ENCODE data around the gene CHPT1. TPM values are rescaled to one million over a fixed set of nuclear protein-coding genes. Genes with fewer than 3 reads are reported as not detected.

The CHPT1 gene
- polyA plus RNA-seq, 1 donor from 2014 or later: 20.5 TPM

GRCh38 chr12:101737476-101737875 is 40.0 kb downstream of the CHPT1 start:
- no peak overlapping the region for H3K9ac ChIP-seq (ENCODE audit: low read length)
- no peaks in the 10 kb centered on the region for H3K79me2 ChIP-seq (replicated peaks; ENCODE audit: insufficient read depth, low read length)
- H2AFZ ChIP-seq (ENCODE audit: low read depth, low read length): no peak overlapping the region

GRCh38 chr12:101738920-101739665 is 41.7 kb downstream of the CHPT1 start, which contains the start of gene SYCP3:
Gene SYCP3 (minus strand): TSS chr12:101739462. CDS start chr12:101737935, 1,527 bp downstream.
- peaks cover 5% of the 10 kb centered on the region for H3K36me3 ChIP-seq (ENCODE audit: insufficient read depth, low read length)
- no peaks in the 10 kb centered on the region for H4K20me1 ChIP-seq (ENCODE audit: insufficient read depth)
- no peaks in the 10 kb centered on the region for H3F3A ChIP-seq (ENCODE audit: insufficient read depth, low read length, poor library complexity, severe bottlenecking)
- no peak within 1 kb of the TSS for H2AFZ ChIP-seq (ENCODE audit: low read depth, low read length)
- H3K9me3 ChIP-seq (ENCODE audit: low read length): no peaks in the 10 kb centered on the region
- no peak within 1 kb of the TSS for H3K4me2 ChIP-seq (ENCODE audit: low read length)
- H3K4me3 ChIP-seq (ENCODE audit: low read length): no peak within 1 kb of the TSS
- H3K9me2 ChIP-seq (ENCODE audit: insufficient read depth, low read length): no peaks in the 10 kb centered on the region
- H3K79me2 ChIP-seq (replicated peaks; ENCODE audit: insufficient read depth, low read length): no peaks in the 10 kb centered on the region
- no peak within 1 kb of the TSS for H3K27ac ChIP-seq (ENCODE audit: low read length)
- no peaks in the 10 kb centered on the region for H3K27me3 ChIP-seq (ENCODE audit: insufficient read depth, low read depth, low read length)
- TF ChIP-seq RAD21 (conservative IDR thresholded peaks at IDR 0.05) (no peak), MXI1 (conservative IDR thresholded peaks at IDR 0.05; ENCODE audit: poor library complexity, severe bottlenecking) (no peak), REST (IDR thresholded peaks at IDR 0.05; ENCODE audit: borderline replicate concordance) (no peak), EP300 (conservative IDR thresholded peaks at IDR 0.05; ENCODE audit: poor library complexity, severe bottlenecking) (no peak), EZH2 (IDR thresholded peaks at IDR 0.05; ENCODE audit: borderline replicate concordance, insufficient read depth, low read length, poor library complexity, severe bottlenecking) (no peak), SMC3 (conservative IDR thresholded peaks at IDR 0.05; ENCODE audit: poor library complexity) (no peak), TAF1 (IDR thresholded peaks at IDR 0.05; ENCODE audit: low read depth) (no peak)
- H3K9ac ChIP-seq (ENCODE audit: low read length): no peak within 1 kb of the TSS

More at GRCh38 chr12:101737476-101737875, 40.0 kb downstream of the CHPT1 start:
- no peaks in the 10 kb centered on the region for H3K9me3 ChIP-seq (ENCODE audit: low read length)
- no peaks in the 10 kb centered on the region for H4K20me1 ChIP-seq (ENCODE audit: insufficient read depth)
- no peak overlapping the region for H3K4me3 ChIP-seq (ENCODE audit: low read length)
- H3K4me2 ChIP-seq (ENCODE audit: low read length): no peak overlapping the region
- no peaks in the 10 kb centered on the region for H3K27me3 ChIP-seq (ENCODE audit: insufficient read depth, low read depth, low read length)
- no peak overlapping the region for H3K27ac ChIP-seq (ENCODE audit: low read length)
- H3F3A ChIP-seq (ENCODE audit: insufficient read depth, low read length, poor library complexity, severe bottlenecking): no peaks in the 10 kb centered on the region
- TF ChIP-seq EP300 (conservative IDR thresholded peaks at IDR 0.05; ENCODE audit: poor library complexity, severe bottlenecking): no peak
- no peaks in the 10 kb centered on the region for H3K9me2 ChIP-seq (ENCODE audit: insufficient read depth, low read length)
- peaks cover 5% of the 10 kb centered on the region for H3K36me3 ChIP-seq (ENCODE audit: insufficient read depth, low read length)

GRCh38 chr12:101740566-101740965 is 43.1 kb downstream of the CHPT1 start:
- no peaks in the 10 kb centered on the region for H3K9me3 ChIP-seq (ENCODE audit: low read length)
- peaks cover 5% of the 10 kb centered on the region for H3K36me3 ChIP-seq (ENCODE audit: insufficient read depth, low read length)
- H3K9me2 ChIP-seq (ENCODE audit: insufficient read depth, low read length): no peaks in the 10 kb centered on the region
- H3K4me3 ChIP-seq (ENCODE audit: low read length): no peak overlapping the region
- TF ChIP-seq TAF1 (IDR thresholded peaks at IDR 0.05; ENCODE audit: low read depth) (no peak), RAD21 (conservative IDR thresholded peaks at IDR 0.05) (no peak), SMC3 (conservative IDR thresholded peaks at IDR 0.05; ENCODE audit: poor library complexity) (no peak), MXI1 (conservative IDR thresholded peaks at IDR 0.05; ENCODE audit: poor library complexity, severe bottlenecking) (no peak), CTCF (IDR thresholded peaks at IDR 0.05; ENCODE audit: poor library complexity, severe bottlenecking) (no peak), POLR2AphosphoS5 (IDR thresholded peaks at IDR 0.05) (no peak), EZH2 (IDR thresholded peaks at IDR 0.05; ENCODE audit: borderline replicate concordance, insufficient read depth, low read length, poor library complexity, severe bottlenecking) (no peak), REST (IDR thresholded peaks at IDR 0.05; ENCODE audit: borderline replicate concordance) (no peak), EP300 (conservative IDR thresholded peaks at IDR 0.05; ENCODE audit: poor library complexity, severe bottlenecking) (no peak)
- no peak overlapping the region for H3K27ac ChIP-seq (ENCODE audit: low read length)
- H3K9ac ChIP-seq (ENCODE audit: low read length): no peak overlapping the region
- H3K4me2 ChIP-seq (ENCODE audit: low read length): no peak overlapping the region
- H3K79me2 ChIP-seq (replicated peaks; ENCODE audit: insufficient read depth, low read length): no peaks in the 10 kb centered on the region
- H3K27me3 ChIP-seq (ENCODE audit: insufficient read depth, low read depth, low read length): no peaks in the 10 kb centered on the region
- H2AFZ ChIP-seq (ENCODE audit: low read depth, low read length): no peak overlapping the region
- H4K20me1 ChIP-seq (ENCODE audit: insufficient read depth): no peaks in the 10 kb centered on the region
- H3F3A ChIP-seq (ENCODE audit: insufficient read depth, low read length, poor library complexity, severe bottlenecking): no peaks in the 10 kb centered on the region
